Activated CD8-positive, alpha-beta memory T cell treated with anti-CD3 and anti-CD28 coated beads for 4 hours (primary cell): ENCODE results near the gene SNRPN.
"Not testable (repeated sequence)": the region's sequence is repeated elsewhere in the genome, so short reads cannot be mapped to it uniquely, and the experiment has no call there.

Experiments used
- DNase-seq, 2 donors: peaks; one replicate each; pipeline ENCODE4 v3.0.0-alpha.2; 2020; ENCODE audit warnings: low read depth in 2 of 2

SNRPN gene

DNA sequence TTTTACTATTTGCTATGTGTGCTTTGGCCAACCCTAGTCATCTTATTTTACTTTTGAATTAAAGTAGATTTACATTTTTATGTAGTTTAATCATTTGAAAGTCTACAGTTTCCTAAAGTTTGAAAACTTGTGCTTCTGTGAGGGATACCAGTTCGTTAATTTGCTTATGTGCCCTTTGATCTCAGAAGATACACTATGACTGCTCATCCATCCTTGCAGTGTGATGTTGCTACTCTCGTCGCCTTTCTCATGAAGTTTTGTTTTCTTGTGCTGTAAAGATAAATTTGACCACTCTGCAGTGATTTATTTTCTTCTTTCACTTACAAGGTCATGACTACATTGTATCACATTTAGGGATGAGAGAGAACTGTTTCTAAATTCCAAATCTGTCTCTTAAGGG, 16.3 kb downstream of the SNRPN start:
- no peak for DNase-seq

DNA sequence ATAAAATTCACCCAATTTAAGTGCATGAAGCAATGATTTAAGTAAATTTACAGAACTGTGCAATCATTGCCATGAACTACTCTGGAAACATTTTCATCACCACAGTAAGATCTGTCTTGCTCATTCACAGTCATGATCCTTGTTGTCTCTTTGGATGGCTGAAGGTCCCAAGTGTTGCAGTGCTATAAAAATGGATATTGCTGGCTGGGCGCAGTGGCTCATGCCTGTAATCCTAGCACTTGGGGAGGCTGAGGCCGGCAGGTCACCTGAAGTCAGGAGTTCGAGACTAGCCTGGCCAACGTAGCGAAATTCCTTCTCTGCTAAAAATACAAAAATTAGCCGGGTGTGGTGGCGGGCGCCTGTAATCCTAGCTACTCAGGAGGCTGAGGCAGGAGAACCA, 17.0 kb downstream of the SNRPN start:
- DNase-seq: no peak

DNA sequence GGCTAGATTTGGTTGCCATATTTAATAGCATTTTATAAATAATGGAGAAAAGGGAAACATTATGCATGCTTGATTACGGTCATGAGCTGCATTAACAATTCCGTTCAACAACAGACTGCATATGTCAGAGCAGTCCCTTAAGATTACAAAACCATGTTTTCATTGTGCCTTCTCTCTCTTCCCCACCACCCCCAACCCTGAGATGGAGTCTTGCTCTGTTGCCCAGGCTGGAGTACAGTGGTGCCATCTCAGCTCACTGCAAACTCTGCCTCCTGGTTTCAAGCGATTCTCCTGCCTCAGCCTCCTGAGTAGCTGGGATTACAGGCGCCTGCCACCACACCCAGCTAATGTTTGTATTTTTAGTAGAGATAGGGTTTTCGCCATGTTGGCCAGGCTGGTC, 17.9 kb downstream of the SNRPN start:
- not testable (repeated sequence) for DNase-seq

DNA sequence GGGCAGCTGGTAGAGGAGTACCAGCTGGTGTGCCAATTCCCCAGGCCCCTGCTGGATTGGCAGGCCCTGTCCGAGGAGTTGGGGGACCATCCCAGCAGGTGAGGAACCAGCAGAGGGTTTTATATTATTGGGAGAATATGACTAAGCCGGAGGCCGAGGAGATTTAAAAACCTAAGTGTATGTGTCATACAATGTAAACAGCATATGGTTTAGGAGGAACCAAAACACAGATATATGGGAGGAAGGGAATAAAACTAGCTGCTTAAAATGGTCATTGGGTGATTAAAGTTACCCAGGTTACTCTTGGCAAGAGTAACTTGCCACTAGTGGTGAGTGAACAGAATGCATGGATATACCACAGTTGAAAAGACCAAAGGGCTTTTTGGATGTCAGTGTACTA, 22.1 kb downstream of the SNRPN start:
- DNase-seq: no peak

DNA sequence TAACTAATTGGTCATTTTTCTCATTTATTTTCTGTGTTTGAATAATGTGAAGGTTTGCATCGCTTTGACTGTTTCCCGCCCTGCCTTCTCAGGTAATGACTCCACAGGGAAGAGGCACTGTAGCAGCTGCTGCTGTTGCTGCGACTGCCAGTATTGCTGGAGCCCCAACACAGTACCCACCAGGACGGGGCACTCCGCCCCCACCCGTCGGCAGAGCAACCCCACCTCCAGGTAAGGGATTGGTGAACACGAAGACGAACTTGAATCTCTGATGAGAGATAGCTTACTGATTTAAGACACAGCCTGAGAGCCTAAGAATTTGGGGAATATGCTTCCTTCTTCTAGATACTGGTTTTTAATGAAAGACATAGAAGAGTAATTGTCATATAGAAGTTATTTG, 22.9 kb downstream of the SNRPN start:
- no peak for DNase-seq

DNA sequence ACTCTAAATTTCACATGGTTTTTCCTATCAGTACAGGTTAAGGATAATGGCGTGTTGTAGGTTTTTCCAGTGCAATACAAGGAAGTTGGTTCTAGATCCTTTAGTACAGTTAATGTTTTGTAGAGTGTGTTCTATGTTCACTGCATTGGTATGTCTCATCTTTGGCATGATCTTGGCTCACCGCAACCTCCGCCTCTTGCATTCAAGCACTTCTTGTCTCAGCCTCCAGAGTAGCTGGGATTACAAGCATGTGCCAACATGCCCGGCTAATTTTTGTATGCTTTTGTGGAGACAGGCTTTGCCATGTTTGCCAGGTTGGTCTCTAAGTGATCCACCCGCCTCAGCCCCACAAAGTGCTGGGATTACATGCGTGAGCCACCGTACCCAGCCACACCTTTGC, 30.4 kb downstream of the SNRPN start:
- DNase-seq: no peak

DNA sequence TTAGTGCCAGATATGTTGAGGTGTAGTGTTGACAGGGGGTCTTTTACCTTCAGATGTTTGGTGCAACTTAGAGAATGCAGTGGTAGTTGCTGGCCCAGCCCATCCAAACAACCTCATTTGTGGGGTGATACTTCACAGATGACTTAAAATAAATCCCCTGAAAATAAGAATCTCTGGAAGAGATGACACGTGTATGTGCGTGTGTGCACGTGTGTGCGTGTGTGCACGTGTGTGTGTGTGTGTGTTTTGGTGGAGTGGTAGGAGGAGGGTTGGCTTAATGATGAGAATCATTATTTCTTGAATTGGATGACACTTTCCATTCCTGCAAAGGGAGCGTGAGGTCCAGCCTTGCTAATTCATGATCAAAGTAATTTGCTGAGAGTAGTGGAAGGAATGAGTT, 31.9 kb downstream of the SNRPN start:
- DNase-seq: no peak

DNA sequence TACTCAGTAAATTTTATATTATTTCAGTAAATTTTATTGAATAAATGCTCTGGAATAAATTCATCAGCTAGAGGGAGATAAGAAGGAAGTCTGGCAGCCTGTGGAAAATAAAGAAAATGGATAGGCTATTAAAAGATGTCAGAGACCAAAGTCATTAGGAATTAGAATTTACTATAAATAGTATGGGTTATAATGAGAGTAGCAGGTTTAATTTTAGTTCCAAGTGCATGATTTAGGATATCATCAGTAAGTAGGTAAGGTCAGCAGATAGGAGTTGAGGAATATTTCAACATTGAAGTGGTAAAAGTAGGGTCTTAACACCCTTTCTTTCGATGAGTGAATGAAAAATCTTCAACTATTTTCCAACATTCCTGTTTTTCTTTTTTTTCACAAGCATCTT, 64.6 kb downstream of the SNRPN start:
- no peak for DNase-seq

DNA sequence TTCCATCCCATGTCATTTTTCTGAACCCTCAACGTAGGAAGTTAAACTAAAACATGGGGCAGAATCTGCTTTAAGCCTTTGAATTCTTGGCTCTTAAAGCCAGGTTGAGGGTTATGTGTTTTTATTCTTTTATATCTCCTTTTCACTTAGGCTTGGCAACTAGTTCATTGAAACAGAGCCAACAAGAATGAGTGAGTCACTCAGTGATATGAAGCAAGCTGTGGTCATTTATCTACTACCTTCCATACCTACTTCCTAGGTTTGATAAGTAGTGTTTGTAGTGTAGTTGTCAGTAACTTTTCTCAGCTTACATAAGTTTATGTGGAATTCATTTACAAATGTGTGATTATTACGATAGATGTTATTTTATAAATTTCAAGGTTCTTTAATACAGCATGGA, 67.4 kb downstream of the SNRPN start:
- no peak for DNase-seq
